Measurements from ENCODE around the gene NUCB1. TPM values are rescaled to one million over a fixed set of nuclear protein-coding genes. Genes with fewer than 3 reads are reported as not detected.

NUCB1 gene
- total RNA-seq, 1 experiment from 2014 or later: 125 TPM

DNA sequence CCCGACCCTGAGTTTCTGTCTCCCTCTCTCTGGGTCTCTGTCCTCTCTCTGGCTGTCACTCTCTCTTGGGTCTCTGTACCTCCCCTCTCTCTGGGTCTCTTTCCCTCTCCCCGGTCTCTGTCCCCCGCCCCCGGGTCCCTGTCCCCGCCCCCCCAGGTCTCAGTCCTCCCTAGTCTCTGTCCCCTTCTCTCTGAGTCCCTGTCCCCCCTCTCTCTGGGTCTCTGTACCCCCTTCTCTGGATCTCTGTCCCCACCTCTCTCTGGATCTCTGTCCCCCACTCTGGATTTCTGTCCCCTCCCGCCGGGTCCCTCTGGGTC lies 62.7 kb downstream of the NUCB1 start:
- Histone ChIP-seq H2BK15ac (ENCODE audit: low read depth, low read length) (no peak overlapping the region), H3K27me3 (ENCODE audit: insufficient read depth, low read length) (no peaks in the 10 kb centered on the region), H4K20me1 (ENCODE audit: control insufficient read depth, insufficient read depth, insufficient read length) (peaks cover 3% of the 10 kb centered on the region), H3K56ac (ENCODE audit: insufficient read length, low read depth, low read length) (no peak overlapping the region), H2AFZ (ENCODE audit: low read length) (no peak overlapping the region), H3K23ac (ENCODE audit: insufficient read length, low read depth, low read length) (no peak overlapping the region), H3K27ac (ENCODE audit: insufficient read length, low read depth, low read length) (no peak overlapping the region), H3K9me3 (ENCODE audit: control insufficient read depth, low read depth, low read length) (no peaks in the 10 kb centered on the region), H3K9ac (ENCODE audit: extremely low read depth, insufficient read length, low read length) (no peak overlapping the region), H2BK20ac (ENCODE audit: low read depth, low read length, poor library complexity, severe bottlenecking) (no peak overlapping the region), H4K8ac (replicated peaks; ENCODE audit: insufficient read length, low read depth, low read length) (no peak overlapping the region), H2BK120ac (ENCODE audit: low read depth, low read length, poor library complexity, severe bottlenecking) (no peak overlapping the region), H3T11ph (ENCODE audit: low read length) (no peak overlapping the region), H2AK5ac (ENCODE audit: insufficient read length, low read length) (no peak overlapping the region), H3K18ac (ENCODE audit: insufficient read length, low read depth, low read length) (no peak overlapping the region), H2BK5ac (ENCODE audit: insufficient read length, low read length) (no peak overlapping the region), H2BK12ac (ENCODE audit: insufficient read length, low read depth, low read length) (no peak overlapping the region), H3K79me2 (ENCODE audit: insufficient read depth, low read length) (no peaks in the 10 kb centered on the region), H4K5ac (ENCODE audit: insufficient read length, low read depth, low read length) (no peak overlapping the region), H3K23me2 (ENCODE audit: insufficient read length, low read depth, low read length, poor library complexity, severe bottlenecking) (peaks cover 14% of the 10 kb centered on the region), H3K79me1 (ENCODE audit: insufficient read depth, low read depth, low read length, poor library complexity, severe bottlenecking) (no peaks in the 10 kb centered on the region), H3K14ac (ENCODE audit: insufficient read depth, low read length) (no peak overlapping the region), H3K4ac (ENCODE audit: low read depth, low read length) (no peak overlapping the region), H3K4me1 (ENCODE audit: insufficient read depth, low read length) (no peaks in the 10 kb centered on the region; the same call in 1 of the 2 replicates), H3K4me2 (ENCODE audit: insufficient read depth, insufficient read length, low read length) (no peak overlapping the region), H4K91ac (ENCODE audit: insufficient read length, low read depth, low read length) (no peak overlapping the region)
- H3K36me3 Mint-ChIP-seq (ENCODE audit: insufficient read depth in 1 of 3, low read depth in 3 of 3): peaks cover 22 to 59% (median 43%) of the 10 kb centered on the region in 3 experiments; a peak in 6 of 7 replicates
- no peak overlapping the region; a peak in 1 of 5 replicates for H3K4me3 Mint-ChIP-seq
- DNase-seq: no peak
- peak overlapping the region; percentile 83 to 98 (median 98); a peak in 3 of 7 replicates for H3K27ac Mint-ChIP-seq
- peaks cover 0 to 5% of the 10 kb centered on the region in 2 experiments; a peak in 2 of 5 replicates for H3K9me3 Mint-ChIP-seq
- peaks cover 30 to 45% of the 10 kb centered on the region in 2 experiments for H3K4me1 Mint-ChIP-seq
- WGBS (ENCODE audit: extremely low coverage, insufficient read length, low lambda C conversion rate): no CpG with 5 or more reads among the region's 7 CpGs
- TF ChIP-seq, protein P1, sequence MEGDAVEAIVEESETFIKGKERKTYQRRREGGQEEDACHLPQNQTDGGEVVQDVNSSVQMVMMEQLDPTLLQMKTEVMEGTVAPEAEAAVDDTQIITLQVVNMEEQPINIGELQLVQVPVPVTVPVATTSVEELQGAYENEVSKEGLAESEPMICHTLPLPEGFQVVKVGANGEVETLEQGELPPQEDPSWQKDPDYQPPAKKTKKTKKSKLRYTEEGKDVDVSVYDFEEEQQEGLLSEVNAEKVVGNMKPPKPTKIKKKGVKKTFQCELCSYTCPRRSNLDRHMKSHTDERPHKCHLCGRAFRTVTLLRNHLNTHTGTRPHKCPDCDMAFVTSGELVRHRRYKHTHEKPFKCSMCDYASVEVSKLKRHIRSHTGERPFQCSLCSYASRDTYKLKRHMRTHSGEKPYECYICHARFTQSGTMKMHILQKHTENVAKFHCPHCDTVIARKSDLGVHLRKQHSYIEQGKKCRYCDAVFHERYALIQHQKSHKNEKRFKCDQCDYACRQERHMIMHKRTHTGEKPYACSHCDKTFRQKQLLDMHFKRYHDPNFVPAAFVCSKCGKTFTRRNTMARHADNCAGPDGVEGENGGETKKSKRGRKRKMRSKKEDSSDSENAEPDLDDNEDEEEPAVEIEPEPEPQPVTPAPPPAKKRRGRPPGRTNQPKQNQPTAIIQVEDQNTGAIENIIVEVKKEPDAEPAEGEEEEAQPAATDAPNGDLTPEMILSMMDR (conservative IDR thresholded peaks at IDR 0.05): no peak
- H3K27me3 Mint-ChIP-seq (ENCODE audit: low read depth): peaks cover 2% of the 10 kb centered on the region; the same call in 1 of the 2 replicates

Measured in H9 (cell line).